Measurements from ENCODE around the gene PTDSS2. TPM values are rescaled to one million over a fixed set of nuclear protein-coding genes. Genes with fewer than 3 reads are reported as not detected.
A peak's percentile ranks its signal among the peaks of the same experiment; 100 is the strongest.

The PTDSS2 gene
- total and polyA plus RNA-seq, 9 of the 15 experiments (the other 6 are each of a cell fraction or from before 2014, with no cell fraction given): 0.45 to 53.9 (median 17.2) TPM

GRCh38 chr11:474914-475506 lies 24.9 kb downstream of the PTDSS2 start (continued):
- peak in 1 of 2 experiments; percentile 22; a peak in 1 of 4 replicates for TF ChIP-seq MLX (CRISPR knock-in tag; conservative IDR thresholded peaks at IDR 0.05)
- no peak for TF ChIP-seq CREB1 (IDR thresholded peaks at IDR 0.05)
- no peak for TF ChIP-seq CREB1 (CRISPR knock-in tag; IDR thresholded peaks at IDR 0.05)
- TF ChIP-seq ZNF583 (CRISPR knock-in tag; IDR thresholded peaks at IDR 0.05): peak; percentile 66; the same call in 1 of the 2 replicates
- peak in 1 of 3 experiments; percentile 84; a peak in 2 of 6 replicates for TF ChIP-seq ZBTB11 (CRISPR knock-in tag; IDR thresholded peaks at IDR 0.05)
- no peak for TF ChIP-seq MLLT1 (IDR thresholded peaks at IDR 0.05)
- no peak for TF ChIP-seq RBM25 (IDR thresholded peaks at IDR 0.05; ENCODE audit: low read depth, low read length, severe bottlenecking)
- peak; percentile 37 for TF ChIP-seq MXD1 (CRISPR knock-in tag; IDR thresholded peaks at IDR 0.05; ENCODE audit: borderline replicate concordance, poor library complexity, severe bottlenecking)
- no peak for TF ChIP-seq ETV1 (tag; conservative IDR thresholded peaks at IDR 0.05; ENCODE audit: low read depth)
- no peak for TF ChIP-seq POLR2A (conservative IDR thresholded peaks at IDR 0.05)
- TF ChIP-seq HOMEZ (CRISPR knock-in tag; IDR thresholded peaks at IDR 0.05): peak; percentile 90
- no peak for TF ChIP-seq GTF2E2 (tag; IDR thresholded peaks at IDR 0.05)
- TF ChIP-seq AFF4 (CRISPR knock-in tag; IDR thresholded peaks at IDR 0.05): no peak
- TF ChIP-seq ZNF41 (CRISPR knock-in tag; conservative IDR thresholded peaks at IDR 0.05): 0 out of 2 replicates have a peak, but pooled peaks have one; percentile 9
